Cardiac septum (tissue), 1 donor: ENCODE results near the gene CDKN2AIP. TPM values are rescaled to one million over a fixed set of nuclear protein-coding genes. Genes with fewer than 3 reads are reported as not detected.
A peak's percentile ranks its signal among the peaks of the same experiment; 100 is the strongest.
"Not testable (repeated sequence)": the region's sequence is repeated elsewhere in the genome, so short reads cannot be mapped to it uniquely, and the experiment has no call there.

Experiments used
- DNase-seq: peaks from one replicate; pipeline ENCODE4 v3.0.0-alpha.2; 2020; ENCODE audit warnings: low spot score
- intact Hi-C: fragments of 100-400 bp; cut with DNase I; formaldehyde crosslinking; loops from one replicate; pipeline ENCODE4 v1.14.0; 2022
- total RNA-seq: library from RNA; stranded (reverse); fragmentation: NEBNext Ultra II Directional; extraction: Animal tissue kit (Norgen Biotek cat#: 25700); gene quantifications from one replicate; pipeline ENCODE4 v1.2.1, GENCODE V29; 2021
- donor health status: DM: no; HTN: no; CAD: no.

CDKN2AIP gene
- total RNA-seq, 1 donor from 2014 or later, result 9.5 TPM

- no peak for DNase-seq
- intact Hi-C loops, result loop anchor here (5.0 kb wide), 1 partner anchor 61 kb away; no protein-coding TSS in a partner anchor
Measured at GRCh38 chr4:183441276-183441675, 3.2 kb upstream of the CDKN2AIP start.

- intact Hi-C loops, result loop anchor here (5.0 kb wide), 1 partner anchor 59 kb away; no protein-coding TSS in a partner anchor
- DNase-seq, result no peak
Measured at GRCh38 chr4:183443655-183444213, 702 bp upstream of the CDKN2AIP start.

- intact Hi-C loops, result no loop called here
- DNase-seq, result peak; percentile 79
Measured at GRCh38 chr4:183445097-183445428, 627 bp downstream of the CDKN2AIP start.

DNA sequence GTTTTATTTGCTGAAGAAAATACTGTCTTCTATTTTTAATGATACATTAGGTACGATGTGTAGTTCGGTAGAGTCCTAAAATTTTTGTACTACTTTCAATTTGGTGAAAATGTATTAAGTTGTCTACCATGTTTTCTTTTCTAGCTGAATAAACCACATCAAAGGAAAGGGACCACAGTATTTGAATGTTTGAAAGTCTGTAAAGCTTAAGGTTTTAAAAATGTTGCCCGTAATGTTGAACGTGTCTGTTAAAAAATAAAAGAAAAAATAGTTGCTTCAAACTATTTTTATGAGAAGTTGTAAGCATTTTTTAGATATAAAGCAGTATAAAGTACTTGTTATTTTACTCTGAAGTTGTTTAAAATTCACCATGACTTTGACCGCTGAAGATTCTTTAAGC is 3.2 kb downstream of the CDKN2AIP start:
- DNase-seq, result no peak
- intact Hi-C loops, result no loop called here

GRCh38 chr4:183448436-183448835 is 4.0 kb downstream of the CDKN2AIP start:
- DNase-seq, result no peak
- intact Hi-C loops, result no loop called here

- DNase-seq, result no peak
- intact Hi-C loops, result no loop called here
Measured at GRCh38 chr4:183449193-183449882, 4.9 kb downstream of the CDKN2AIP start.

DNA sequence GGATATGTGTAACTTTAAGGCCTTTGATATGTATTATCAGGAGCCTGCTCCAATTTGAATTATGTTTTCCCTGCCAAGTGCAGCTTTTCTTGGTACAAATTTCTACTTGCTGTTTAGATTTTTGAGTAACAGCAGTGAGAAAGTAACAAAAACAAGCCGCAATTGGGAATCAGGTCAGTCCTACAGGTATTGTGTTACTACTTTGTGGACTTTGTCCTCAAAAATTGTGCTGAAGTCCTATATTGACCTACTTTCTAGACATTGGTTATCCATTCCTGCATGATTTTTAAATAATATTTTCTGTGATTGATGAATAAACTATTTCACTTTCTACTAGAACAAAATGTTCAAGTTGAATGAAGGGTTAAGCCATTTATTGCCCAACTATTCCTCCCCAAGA is 5.7 kb downstream of the CDKN2AIP start:
- intact Hi-C loops, result no loop called here
- no peak for DNase-seq

GRCh38 chr4:183455431-183456195 is 11.2 kb downstream of the CDKN2AIP start:
- intact Hi-C loops, result no loop called here
- DNase-seq, result no peak

GRCh38 chr4:183458005-183458404 is 13.6 kb downstream of the CDKN2AIP start:
- DNase-seq, result no peak
- intact Hi-C loops, result no loop called here

- intact Hi-C loops, DNase-seq: not testable (repeated sequence)
Measured at GRCh38 chr4:183463903-183464619, 19.6 kb downstream of the CDKN2AIP start.

DNA sequence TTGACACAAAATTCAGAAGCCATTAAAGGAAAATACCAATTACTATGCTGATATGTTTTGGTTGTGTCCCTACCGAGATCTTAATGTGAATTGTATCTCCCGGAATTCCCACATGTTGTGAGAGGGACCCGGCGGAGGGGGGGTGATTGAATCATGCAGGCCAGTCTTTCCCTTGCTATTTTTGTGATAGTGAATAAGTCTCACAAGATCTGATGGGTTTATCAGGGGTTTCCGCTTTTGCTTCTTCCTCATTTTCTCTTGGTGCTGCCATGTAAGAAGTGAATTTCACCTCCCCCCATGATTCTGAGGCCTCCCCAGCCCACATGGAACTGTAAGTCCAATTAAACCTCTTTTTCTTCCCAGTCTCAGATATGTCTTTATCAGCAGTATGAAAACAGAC is 21.4 kb downstream of the CDKN2AIP start:
- DNase-seq, intact Hi-C loops: not testable (repeated sequence)

DNA sequence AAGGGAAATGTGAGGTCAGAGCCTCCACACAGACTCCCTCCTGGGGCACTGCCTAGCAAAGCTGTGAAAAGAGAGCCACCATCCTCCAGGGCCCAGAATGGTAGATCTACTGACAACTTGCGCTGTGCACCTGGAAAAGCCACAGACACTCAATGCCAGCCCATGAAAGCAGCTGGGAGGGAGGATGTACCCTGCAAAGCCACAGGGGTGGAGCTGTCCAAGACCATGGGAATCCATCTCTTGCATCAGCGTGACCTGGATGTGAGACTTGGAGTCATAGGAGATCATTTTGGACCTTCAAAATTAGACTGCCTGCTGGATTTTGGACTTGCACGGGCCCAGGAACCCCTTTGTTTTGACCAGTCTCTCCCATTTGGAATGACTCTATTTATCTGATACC is 22.8 kb downstream of the CDKN2AIP start:
- intact Hi-C loops, result no loop called here
- no peak for DNase-seq

DNA sequence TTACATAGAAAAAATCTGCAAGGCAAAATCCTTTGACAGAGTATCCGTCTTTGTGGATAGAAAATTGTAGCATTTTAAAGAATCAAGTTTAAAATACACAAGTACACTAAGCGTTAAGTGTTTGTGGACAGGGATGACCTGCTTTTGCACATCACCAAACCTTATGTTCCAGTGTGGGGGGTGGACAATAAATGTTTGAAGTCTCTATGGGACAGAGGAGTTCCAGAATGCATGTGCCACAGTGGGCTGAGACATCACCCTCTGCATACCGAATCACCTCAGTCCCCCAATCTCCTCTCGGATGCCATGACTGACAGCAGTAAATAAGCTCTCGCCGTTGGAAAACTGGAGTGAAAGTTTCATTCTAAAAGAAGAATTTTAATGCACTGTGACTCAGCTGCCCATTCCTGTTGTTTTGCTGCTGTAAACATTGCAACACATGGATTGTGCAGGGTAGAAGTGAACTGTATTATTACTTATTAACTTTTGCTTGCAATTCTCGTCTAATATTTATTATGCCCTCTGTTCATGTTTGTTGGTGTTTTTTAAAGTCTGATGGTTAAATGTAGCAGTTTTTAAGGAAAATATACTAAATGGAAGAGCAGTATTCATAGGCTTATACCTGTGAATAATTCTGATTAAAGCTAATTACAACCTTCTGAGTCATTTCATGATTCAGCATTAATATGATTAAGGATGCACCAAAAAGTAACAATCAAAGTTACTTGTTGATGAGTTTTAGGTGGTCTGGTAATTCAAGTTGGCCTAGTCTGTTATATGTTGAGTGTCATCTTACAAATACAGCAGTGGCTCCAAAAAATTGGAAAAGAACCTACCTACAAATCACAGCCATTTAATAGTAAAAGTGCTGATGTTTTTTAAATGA is 24.0 kb downstream of the CDKN2AIP start:
- intact Hi-C loops, result no loop called here

GRCh38 chr4:183469285-183469684 is 24.8 kb downstream of the CDKN2AIP start:
- intact Hi-C loops, result no loop called here
- DNase-seq, result no peak

More for the DNA sequence above, 24.0 kb downstream of the CDKN2AIP start:
- DNase-seq, result no peak

GRCh38 chr4:183469936-183470335 is 25.5 kb downstream of the CDKN2AIP start:
- intact Hi-C loops, result loop anchor here (2.0 to 10.0 kb wide), 3 partner anchors 35 to 695 kb away; partner anchors contain the start of genes ING2, RWDD4 and TRAPPC11
- no peak for DNase-seq

DNA sequence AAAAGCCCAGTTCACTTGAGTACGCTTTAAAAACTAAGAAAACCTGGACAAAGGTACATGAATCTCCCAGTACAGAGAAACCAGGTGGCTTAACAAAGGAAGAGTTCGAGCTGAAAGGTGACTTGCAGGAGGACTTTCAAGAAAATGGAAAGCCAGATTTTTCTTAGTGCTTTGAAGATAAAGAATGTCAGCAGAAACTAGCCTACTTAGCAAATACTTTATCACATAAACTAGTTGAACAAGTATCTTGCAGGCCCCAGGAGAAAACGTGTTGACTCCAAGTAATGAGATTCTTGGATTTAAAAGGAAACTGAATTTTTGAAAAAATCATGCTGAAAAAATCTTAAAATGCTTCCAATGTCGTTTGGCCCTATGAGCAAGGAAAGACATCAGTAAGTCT is 26.4 kb downstream of the CDKN2AIP start:
- intact Hi-C loops, result loop anchor here (2.0 to 10.0 kb wide), 3 partner anchors 34 to 694 kb away; partner anchors contain the start of genes ING2, RWDD4 and TRAPPC11

GRCh38 chr4:183471946-183472708 is 27.7 kb downstream of the CDKN2AIP start:
- intact Hi-C loops, result loop anchor here (1.0 to 10.0 kb wide), 4 partner anchors 33 to 693 kb away; partner anchors contain the start of genes ING2, RWDD4 and TRAPPC11

More for the DNA sequence above, 26.4 kb downstream of the CDKN2AIP start:
- no peak for DNase-seq

GRCh38 chr4:183478123-183478522 is 33.7 kb downstream of the CDKN2AIP start:
- intact Hi-C loops, result loop anchor here (10.0 kb wide), 2 partner anchors 177 to 687 kb away; partner anchors contain the start of genes RWDD4 and TRAPPC11

More at GRCh38 chr4:183471946-183472708, 27.7 kb downstream of the CDKN2AIP start:
- peak; percentile 84 for DNase-seq

More at GRCh38 chr4:183478123-183478522, 33.7 kb downstream of the CDKN2AIP start:
- no peak for DNase-seq
